MCF 10A (cell line): ENCODE measurements around the gene SHLD1. TPM values are rescaled to one million over a fixed set of nuclear protein-coding genes. Genes with fewer than 3 reads are reported as not detected.

ENCODE experiments used
- BruUV-seq: library from RNA; stranded (reverse); fragments of 400-500 nt; replicated peaks from 2 replicates; lab custom pipeline; 2021; lab: Mats Ljungman, UMichigan
- CTCF ChIA-PET: fragments of 300-600 bp; sonication (Branson Sonifier 250); formaldehyde crosslinking; extraction: SDS; loops from one replicate; lab custom pipeline; 2021; ENCODE audit warnings: antibody characterized with exemption, inconsistent platforms; lab: Yijun Ruan, JAX
- POLR2A ChIA-PET: fragments of 300-600, 350-650 bp; sonication (Branson Sonifier 250); formaldehyde crosslinking; extraction: SDS; loops from one replicate; lab custom pipeline; 2020; ENCODE audit warnings: antibody characterized with exemption, inconsistent platforms; lab: Yijun Ruan, JAX
- DNase-seq: peaks from one replicate; pipeline ENCODE4 v3.0.0-alpha.2; 2018; ENCODE audit not compliant: unreplicated experiment
- H3K27ac Mint-ChIP-seq: one replicate; pipeline ENCODE4 v1.8.0; 2022; ENCODE audit warnings: mild to moderate bottlenecking, low read depth, mixed read lengths; ENCODE audit not compliant: unreplicated experiment
- H3K27me3 Mint-ChIP-seq: one replicate; pipeline ENCODE4 v1.8.0; 2022; ENCODE audit warnings: mixed read lengths; ENCODE audit not compliant: insufficient read depth, unreplicated experiment
- H3K36me3 Mint-ChIP-seq: one replicate; pipeline ENCODE4 v1.8.0; 2022; ENCODE audit warnings: mild to moderate bottlenecking, moderate library complexity, mixed read lengths; ENCODE audit not compliant: insufficient read depth, unreplicated experiment
- H3K4me1 Mint-ChIP-seq: one replicate; pipeline ENCODE4 v1.8.0; 2022; ENCODE audit warnings: mixed read lengths; ENCODE audit not compliant: insufficient read depth, unreplicated experiment
- H3K4me3 Mint-ChIP-seq: one replicate; pipeline ENCODE4 v1.8.0; 2022; ENCODE audit warnings: mild to moderate bottlenecking, moderate library complexity, mixed read lengths; ENCODE audit not compliant: unreplicated experiment
- H3K9me3 Mint-ChIP-seq: one replicate; pipeline ENCODE4 v1.8.0; 2022; ENCODE audit warnings: mixed read lengths; ENCODE audit not compliant: unreplicated experiment
- intact Hi-C: fragments of 100-400 bp; cut with micrococcal nuclease; formaldehyde crosslinking; loops from 2 replicates; pipeline ENCODE4 v1.14.1; 2022
- total RNA-seq: library from RNA; stranded (reverse); gene quantifications from 2 replicates; pipeline ENCODE4 v1.2.3, GENCODE V29; 2022
- TF ChIP-seq, protein P1 (sequence below): fragments of 200-600 bp; IDR thresholded peaks from one replicate; pipeline ENCODE4 v1.8.0; 2022; ENCODE audit warnings: antibody characterized with exemption, mild to moderate bottlenecking; ENCODE audit not compliant: unreplicated experiment

SHLD1 gene
- total RNA-seq, 1 experiment from 2014 or later, result 2.3 TPM

DNA sequence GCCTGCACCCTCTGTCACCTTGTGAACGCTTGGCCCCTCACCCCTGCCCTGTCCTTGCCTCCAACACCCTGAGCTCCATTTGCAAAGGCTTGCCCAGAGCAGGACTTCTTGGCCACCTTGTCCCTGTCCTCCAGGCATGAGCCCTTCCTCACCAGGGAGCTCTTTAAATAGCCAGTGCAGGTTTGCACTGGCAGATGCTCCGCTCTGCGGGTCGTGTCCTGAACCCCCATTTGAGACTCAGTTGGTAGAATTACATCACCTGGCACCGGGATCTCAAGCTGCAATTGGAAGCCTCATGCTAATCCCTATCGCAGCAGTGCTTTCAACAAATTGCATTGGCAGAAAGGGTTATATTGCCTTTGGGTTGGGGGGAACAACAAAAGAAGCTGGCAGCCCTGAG, 114.2 kb downstream of the SHLD1 start:
- Mint-ChIP-seq H3K36me3 (peaks cover 12% of the 10 kb centered on the region), H3K9me3 (no peaks in the 10 kb centered on the region), H3K27ac (peak overlapping the region; percentile 95), H3K4me3 (no peak overlapping the region), H3K27me3 (no peaks in the 10 kb centered on the region), H3K4me1 (peaks cover 36% of the 10 kb centered on the region)
- intact Hi-C loops, result no loop called here
- CTCF ChIA-PET, result interaction anchor here (0.6 to 1.1 kb wide), 2 partner anchors 62 to 334 kb away, joined by 3 to 5 read pairs; no protein-coding TSS in a partner anchor
- DNase-seq, result no peak
- POLR2A ChIA-PET, result interaction anchor here (0.7 to 1.7 kb wide), 5 partner anchors 10 to 1158 kb away, joined by 3 to 8 read pairs (median 6); no protein-coding TSS in a partner anchor
- BruUV-seq, result no TSS peak
- TF ChIP-seq, protein P1, sequence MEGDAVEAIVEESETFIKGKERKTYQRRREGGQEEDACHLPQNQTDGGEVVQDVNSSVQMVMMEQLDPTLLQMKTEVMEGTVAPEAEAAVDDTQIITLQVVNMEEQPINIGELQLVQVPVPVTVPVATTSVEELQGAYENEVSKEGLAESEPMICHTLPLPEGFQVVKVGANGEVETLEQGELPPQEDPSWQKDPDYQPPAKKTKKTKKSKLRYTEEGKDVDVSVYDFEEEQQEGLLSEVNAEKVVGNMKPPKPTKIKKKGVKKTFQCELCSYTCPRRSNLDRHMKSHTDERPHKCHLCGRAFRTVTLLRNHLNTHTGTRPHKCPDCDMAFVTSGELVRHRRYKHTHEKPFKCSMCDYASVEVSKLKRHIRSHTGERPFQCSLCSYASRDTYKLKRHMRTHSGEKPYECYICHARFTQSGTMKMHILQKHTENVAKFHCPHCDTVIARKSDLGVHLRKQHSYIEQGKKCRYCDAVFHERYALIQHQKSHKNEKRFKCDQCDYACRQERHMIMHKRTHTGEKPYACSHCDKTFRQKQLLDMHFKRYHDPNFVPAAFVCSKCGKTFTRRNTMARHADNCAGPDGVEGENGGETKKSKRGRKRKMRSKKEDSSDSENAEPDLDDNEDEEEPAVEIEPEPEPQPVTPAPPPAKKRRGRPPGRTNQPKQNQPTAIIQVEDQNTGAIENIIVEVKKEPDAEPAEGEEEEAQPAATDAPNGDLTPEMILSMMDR, result no peak

DNA sequence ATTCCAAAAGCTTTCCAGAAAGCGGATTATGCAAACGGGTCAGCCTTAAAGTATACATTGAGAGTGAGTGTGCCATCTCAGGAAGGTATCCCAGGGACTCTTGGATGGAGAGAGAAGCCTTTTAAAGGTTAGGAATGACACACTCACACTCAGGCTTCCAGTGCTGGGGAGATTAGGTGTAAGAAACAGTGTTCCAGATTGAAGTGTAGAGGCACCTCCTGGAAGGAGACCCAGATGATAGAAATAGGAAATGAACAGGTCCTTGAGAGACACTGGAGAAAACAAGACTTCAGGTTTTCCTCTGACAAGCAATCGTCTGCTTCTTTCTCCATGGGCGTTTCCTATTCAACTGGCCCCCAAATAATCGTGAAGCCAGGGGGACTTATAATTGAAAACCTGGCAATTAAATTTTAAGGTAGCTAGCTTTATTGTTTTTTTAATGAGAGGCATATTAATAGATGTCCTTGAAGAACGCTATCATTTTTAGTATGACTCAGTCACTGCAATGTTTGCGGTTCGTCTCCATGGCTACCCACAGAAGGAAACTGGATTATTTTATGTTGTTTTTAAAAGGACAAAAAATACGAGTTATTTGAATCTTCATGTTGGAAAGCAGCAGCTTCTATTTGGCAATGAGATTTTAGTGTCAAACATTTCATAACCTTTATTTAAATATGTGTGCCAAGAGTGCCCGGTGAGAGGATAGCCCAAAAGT, 114.8 kb downstream of the SHLD1 start:
- H3K36me3 Mint-ChIP-seq, result peaks cover 12% of the 10 kb centered on the region
- intact Hi-C loops, result no loop called here
- DNase-seq, result peak; percentile 65
- CTCF ChIA-PET, result interaction anchor here (0.6 to 1.1 kb wide), 2 partner anchors 62 to 334 kb away, joined by 3 to 5 read pairs; no protein-coding TSS in a partner anchor
- H3K4me1 Mint-ChIP-seq, result peaks cover 34% of the 10 kb centered on the region
- TF ChIP-seq, protein P1, result no peak
- POLR2A ChIA-PET, result interaction anchor here (1.2 kb wide), 1 partner anchor 11 kb away, joined by 6 read pairs; no protein-coding TSS in a partner anchor
- no peaks in the 10 kb centered on the region for H3K9me3 Mint-ChIP-seq
- H3K4me3 Mint-ChIP-seq, result peak overlapping the region; percentile 22
- peak overlapping the region; percentile 95 for H3K27ac Mint-ChIP-seq
- H3K27me3 Mint-ChIP-seq, result no peaks in the 10 kb centered on the region
- no TSS peak for BruUV-seq

DNA sequence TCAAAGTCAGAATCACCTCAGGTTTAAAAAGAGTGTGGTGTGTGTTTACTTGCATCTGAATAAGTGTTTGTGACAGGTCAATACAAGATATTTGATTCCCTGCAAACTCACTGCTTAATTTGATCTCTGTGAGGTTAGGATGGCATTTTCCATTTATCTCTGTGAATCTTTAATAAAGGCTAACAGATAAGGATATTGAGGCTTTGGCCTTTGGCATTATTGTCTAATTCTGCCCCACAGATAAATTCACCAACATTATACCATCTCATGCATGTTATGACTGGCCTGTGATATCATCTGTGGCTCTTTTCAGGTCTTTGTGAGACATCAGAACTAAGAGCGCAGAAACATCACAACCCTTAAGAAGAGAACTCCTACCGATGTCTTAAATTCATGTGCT, 115.4 kb downstream of the SHLD1 start:
- POLR2A ChIA-PET, result interaction anchor here (1.2 kb wide), 1 partner anchor 11 kb away, joined by 6 read pairs; no protein-coding TSS in a partner anchor
- DNase-seq, result peak; percentile 7
- TF ChIP-seq, protein P1, result no peak
- no TSS peak for BruUV-seq
- peaks cover 34% of the 10 kb centered on the region for H3K4me1 Mint-ChIP-seq
- peak overlapping the region; percentile 22 for H3K4me3 Mint-ChIP-seq
- H3K27ac Mint-ChIP-seq, result peak overlapping the region; percentile 95
- H3K36me3 Mint-ChIP-seq, result peaks cover 12% of the 10 kb centered on the region
- CTCF ChIA-PET, result no interaction called here
- H3K27me3 Mint-ChIP-seq, result no peaks in the 10 kb centered on the region
- H3K9me3 Mint-ChIP-seq, result no peaks in the 10 kb centered on the region
- intact Hi-C loops, result no loop called here

DNA sequence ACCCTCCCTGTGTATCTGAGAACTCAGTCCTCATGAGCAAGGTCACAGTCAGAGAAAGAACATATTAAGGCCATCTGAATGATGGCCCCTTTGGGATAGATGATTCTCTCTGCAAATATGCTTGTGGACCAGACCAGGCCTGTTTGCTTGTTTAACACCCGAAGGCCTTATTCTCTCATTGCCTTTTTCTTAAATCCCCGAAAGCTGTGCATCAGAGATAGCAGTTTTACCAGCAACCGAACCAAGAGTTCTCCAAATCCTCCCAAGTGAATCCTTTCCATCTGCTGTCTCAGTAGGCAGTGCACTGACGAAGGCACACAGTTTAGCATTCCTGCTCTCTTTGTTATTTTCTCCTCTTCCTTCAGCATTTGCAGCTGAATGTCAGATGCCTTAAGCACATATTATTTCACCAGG, 120.4 kb downstream of the SHLD1 start:
- peaks cover 4% of the 10 kb centered on the region for H3K4me1 Mint-ChIP-seq
- intact Hi-C loops, result no loop called here
- H3K36me3 Mint-ChIP-seq, result no peaks in the 10 kb centered on the region
- ChIA-PET POLR2A (no interaction called here), CTCF (no interaction called here)
- no peak overlapping the region for H3K27ac Mint-ChIP-seq
- TF ChIP-seq, protein P1, result no peak
- BruUV-seq, result no TSS peak
- no peaks in the 10 kb centered on the region for H3K9me3 Mint-ChIP-seq
- DNase-seq, result no peak
- no peaks in the 10 kb centered on the region for H3K27me3 Mint-ChIP-seq
- no peak overlapping the region for H3K4me3 Mint-ChIP-seq
